ENCODE measurements around the gene POLR1C. TPM values are rescaled to one million over a fixed set of nuclear protein-coding genes. Genes with fewer than 3 reads are reported as not detected.

Gene POLR1C
- polyA plus RNA-seq, 3 donors, result 4.5 to 18.3 (median 6.1) TPM

DNA sequence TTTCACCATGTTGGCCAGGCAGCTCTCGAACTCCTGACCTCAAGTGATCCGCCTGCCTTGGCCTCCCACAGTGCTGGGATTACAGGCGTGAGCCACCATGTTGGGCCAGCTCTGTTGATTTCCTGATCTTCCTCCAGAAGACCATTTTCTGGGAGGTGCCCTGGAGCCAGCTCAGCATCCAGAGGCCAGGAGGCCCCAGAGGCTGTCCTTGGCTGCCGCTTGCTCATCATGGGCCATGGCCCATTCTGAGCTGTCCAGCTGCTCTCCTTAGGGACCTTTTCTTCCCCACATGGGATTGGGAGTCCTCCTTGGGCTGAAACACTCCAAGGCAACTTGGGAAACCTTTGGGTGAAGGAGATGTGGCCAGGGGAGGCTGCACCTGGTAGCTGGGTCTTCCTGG, 22.1 kb upstream of the POLR1C start:
- H2AFZ ChIP-seq (ENCODE audit: insufficient read depth, low read depth, low read length, poor library complexity, severe bottlenecking), result no peak overlapping the region
- TF ChIP-seq, protein P1, sequence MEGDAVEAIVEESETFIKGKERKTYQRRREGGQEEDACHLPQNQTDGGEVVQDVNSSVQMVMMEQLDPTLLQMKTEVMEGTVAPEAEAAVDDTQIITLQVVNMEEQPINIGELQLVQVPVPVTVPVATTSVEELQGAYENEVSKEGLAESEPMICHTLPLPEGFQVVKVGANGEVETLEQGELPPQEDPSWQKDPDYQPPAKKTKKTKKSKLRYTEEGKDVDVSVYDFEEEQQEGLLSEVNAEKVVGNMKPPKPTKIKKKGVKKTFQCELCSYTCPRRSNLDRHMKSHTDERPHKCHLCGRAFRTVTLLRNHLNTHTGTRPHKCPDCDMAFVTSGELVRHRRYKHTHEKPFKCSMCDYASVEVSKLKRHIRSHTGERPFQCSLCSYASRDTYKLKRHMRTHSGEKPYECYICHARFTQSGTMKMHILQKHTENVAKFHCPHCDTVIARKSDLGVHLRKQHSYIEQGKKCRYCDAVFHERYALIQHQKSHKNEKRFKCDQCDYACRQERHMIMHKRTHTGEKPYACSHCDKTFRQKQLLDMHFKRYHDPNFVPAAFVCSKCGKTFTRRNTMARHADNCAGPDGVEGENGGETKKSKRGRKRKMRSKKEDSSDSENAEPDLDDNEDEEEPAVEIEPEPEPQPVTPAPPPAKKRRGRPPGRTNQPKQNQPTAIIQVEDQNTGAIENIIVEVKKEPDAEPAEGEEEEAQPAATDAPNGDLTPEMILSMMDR (IDR thresholded peaks at IDR 0.05), result no peak
- H3K36me3 Mint-ChIP-seq, result peaks cover 36 to 45% of the 10 kb centered on the region in 2 donors
- H3K36me3 ChIP-seq (replicated peaks in 1 of 2; ENCODE audit: control insufficient read depth in 1 of 2, insufficient read depth in 2 of 2, low read length in 2 of 2), result peaks cover 32 to 71% of the 10 kb centered on the region in 2 donors
- H3K4me3 Mint-ChIP-seq, result no peak overlapping the region
- no peaks in the 10 kb centered on the region for H3K27me3 ChIP-seq (ENCODE audit: control insufficient read depth in 2 of 2, insufficient read depth in 2 of 2, low read length in 2 of 2)
- intact Hi-C loops (cut with micrococcal nuclease), result no loop called here
- H3K9me3 ChIP-seq (replicated peaks in 1 of 2; ENCODE audit: control insufficient read depth in 1 of 2, insufficient read depth in 1 of 2, low read length in 2 of 2), result no peaks in the 10 kb centered on the region
- H3K4me3 ChIP-seq (replicated peaks in 1 of 3; ENCODE audit: low read depth in 2 of 3, low read length in 3 of 3), result no peak overlapping the region
- H3K4me1 Mint-ChIP-seq, result peaks cover 8% of the 10 kb centered on the region
- H3K79me2 ChIP-seq (ENCODE audit: insufficient read depth, low read length), result no peaks in the 10 kb centered on the region
- H3K4me2 ChIP-seq (replicated peaks; ENCODE audit: extremely low read depth, low read length, poor library complexity, severe bottlenecking), result no peak overlapping the region
- 97% methylated on average over 4 of the region's 4 CpGs for WGBS (ENCODE audit: insufficient coverage)
- no peak overlapping the region for H3K27ac ChIP-seq (ENCODE audit: low read depth in 1 of 2, low read length in 2 of 2)
- peak overlapping the region in 3 of 7 donors; percentile 26 to 76 (median 63) for H3K27ac Mint-ChIP-seq
- no peaks in the 10 kb centered on the region for H3K4me1 ChIP-seq (ENCODE audit: control insufficient read depth in 1 of 2, insufficient read depth in 2 of 2, low read length in 2 of 2)
- DNase-seq, result no peak
- no peak overlapping the region for H3K9ac ChIP-seq (ENCODE audit: insufficient read depth, low read length, poor library complexity, severe bottlenecking)
- H3K27me3 Mint-ChIP-seq (ENCODE audit: low read depth in 3 of 3), result peaks cover 0 to 4% (median 0%) of the 10 kb centered on the region in 3 donors
- peaks cover 44% of the 10 kb centered on the region for H4K20me1 ChIP-seq (ENCODE audit: insufficient read depth, low read length)
- no peaks in the 10 kb centered on the region for H3K9me3 Mint-ChIP-seq

- Histone ChIP-seq H3K79me2 (ENCODE audit: insufficient read depth, low read length) (no peaks in the 10 kb centered on the region), H2AFZ (ENCODE audit: insufficient read depth, low read depth, low read length, poor library complexity, severe bottlenecking) (no peak overlapping the region), H3K27me3 (ENCODE audit: control insufficient read depth in 2 of 2, insufficient read depth in 2 of 2, low read length in 2 of 2) (no peaks in the 10 kb centered on the region), H3K9ac (ENCODE audit: insufficient read depth, low read length, poor library complexity, severe bottlenecking) (no peak overlapping the region), H4K20me1 (ENCODE audit: insufficient read depth, low read length) (peaks cover 37% of the 10 kb centered on the region), H3K36me3 (replicated peaks in 1 of 2; ENCODE audit: control insufficient read depth in 1 of 2, insufficient read depth in 2 of 2, low read length in 2 of 2) (peaks cover 36 to 72% of the 10 kb centered on the region in 2 donors), H3K27ac (ENCODE audit: low read depth in 1 of 2, low read length in 2 of 2) (no peak overlapping the region), H3K4me1 (ENCODE audit: control insufficient read depth in 1 of 2, insufficient read depth in 2 of 2, low read length in 2 of 2) (no peaks in the 10 kb centered on the region), H3K4me2 (replicated peaks; ENCODE audit: extremely low read depth, low read length, poor library complexity, severe bottlenecking) (no peak overlapping the region), H3K4me3 (replicated peaks in 1 of 3; ENCODE audit: low read depth in 2 of 3, low read length in 3 of 3) (no peak overlapping the region), H3K9me3 (replicated peaks in 1 of 2; ENCODE audit: control insufficient read depth in 1 of 2, insufficient read depth in 1 of 2, low read length in 2 of 2) (no peaks in the 10 kb centered on the region)
- no peak for DNase-seq
- Mint-ChIP-seq H3K36me3 (peaks cover 37 to 46% of the 10 kb centered on the region in 2 donors), H3K4me3 (no peak overlapping the region), H3K27me3 (ENCODE audit: low read depth in 3 of 3) (peaks cover 0 to 4% (median 0%) of the 10 kb centered on the region in 3 donors), H3K27ac (peak overlapping the region in 5 of 7 donors; percentile 10 to 86 (median 26)), H3K9me3 (no peaks in the 10 kb centered on the region), H3K4me1 (peaks cover 8% of the 10 kb centered on the region)
- intact Hi-C loops (cut with micrococcal nuclease), result no loop called here
- TF ChIP-seq, protein P1 (IDR thresholded peaks at IDR 0.05), result no peak
- WGBS (ENCODE audit: insufficient coverage), result 62% methylated on average over 3 of the region's 4 CpGs
Measured at GRCh38 chr6:43495409-43495941, 21.4 kb upstream of the POLR1C start.
